CD4-positive, alpha-beta T cell (primary cell): ENCODE results near the gene TAL1. TPM values are rescaled to one million over a fixed set of nuclear protein-coding genes. Genes with fewer than 3 reads are reported as not detected.

Experiments used
- ATAC-seq: fragments of 200-7000 bp; cut with Tn5 transposase; one replicate; pipeline ENCODE4 v1.10.0; 2022; ENCODE audit warnings: mild to moderate bottlenecking; ENCODE audit not compliant: poor library complexity
- CTCF ChIA-PET: fragments of 350-600 bp; sonication (Branson Sonifier 250); formaldehyde crosslinking; loops from one replicate; lab custom pipeline; 2021; ENCODE audit warnings: antibody characterized with exemption, inconsistent platforms; lab: Charles Lee
- POLR2A ChIA-PET: fragments of 350-600 bp; sonication (Branson Sonifier 250); formaldehyde crosslinking; loops from one replicate; lab custom pipeline; 2021; ENCODE audit warnings: antibody characterized with exemption, inconsistent platforms; lab: Charles Lee
- DNase-seq, 14 experiments: peaks; one replicate each; pipeline ENCODE4 v3.0.0-alpha.2; 2013 to 2020; ENCODE audit warnings: mixed read lengths in 2 of 14
- H3K27ac ChIP-seq, 2 donors: one replicate each; pipeline versions ENCODE4 v1.5.1 to v1.7.0; 2013; ENCODE audit warnings: low read length in 2 of 2, low read depth in 1 of 2, mild to moderate bottlenecking in 1 of 2
- H3K27me3 ChIP-seq, 2 experiments: 1 replicate in 1 of 2; 2 replicates in 1 of 2; pipeline versions ENCODE4 v1.6.1 to v1.7.0; 2013; ENCODE audit warnings: low read length in 2 of 2, control low read depth in 1 of 2, mild to moderate bottlenecking in 1 of 2, moderate library complexity in 1 of 2; ENCODE audit not compliant: insufficient read depth in 2 of 2, control insufficient read depth in 1 of 2
- H3K36me3 ChIP-seq: one replicate; pipeline ENCODE4 v1.6.1; 2013; ENCODE audit warnings: low read length, control low read depth; ENCODE audit not compliant: insufficient read depth
- H3K4me1 ChIP-seq: one replicate; pipeline ENCODE4 v1.6.1; 2013; ENCODE audit warnings: low read length, control low read depth; ENCODE audit not compliant: insufficient read depth
- H3K4me3 ChIP-seq: one replicate; pipeline ENCODE4 v1.5.1; 2013; ENCODE audit warnings: mild to moderate bottlenecking, low read length, moderate library complexity
- H3K9me3 ChIP-seq, 2 experiments: 1 replicate in 1 of 2; 2 replicates in 1 of 2; pipeline versions ENCODE4 v1.6.1 to v1.7.0; 2013; ENCODE audit warnings: low read length in 2 of 2, mild to moderate bottlenecking in 2 of 2, control low read depth in 1 of 2, moderate library complexity in 1 of 2; ENCODE audit not compliant: control insufficient read depth in 1 of 2, insufficient read depth in 1 of 2
- H3K27ac Mint-ChIP-seq: one replicate; pipeline ENCODE4 v1.8.0; 2020; ENCODE audit warnings: mixed read lengths
- H3K27me3 Mint-ChIP-seq: one replicate; pipeline ENCODE4 v1.8.0; 2021; ENCODE audit warnings: mixed read lengths
- H3K36me3 Mint-ChIP-seq: one replicate; pipeline ENCODE4 v1.8.0; 2021; ENCODE audit warnings: low read depth, mixed read lengths
- H3K4me1 Mint-ChIP-seq: one replicate; pipeline ENCODE4 v1.8.0; 2021; ENCODE audit warnings: low read depth, mixed read lengths
- H3K4me3 Mint-ChIP-seq: one replicate; pipeline ENCODE4 v1.8.0; 2020; ENCODE audit warnings: mild to moderate bottlenecking, mixed read lengths
- H3K9me3 Mint-ChIP-seq: one replicate; pipeline ENCODE4 v1.8.0; 2020; ENCODE audit warnings: mixed read lengths
- CTCF ChIP-seq: fragments of 200-600 bp; IDR thresholded peaks from one replicate; pipeline ENCODE4 v1.8.0; 2022; ENCODE audit warnings: antibody characterized with exemption, mild to moderate bottlenecking
- intact Hi-C, 2 experiments: fragments of 100-400 bp; cut with DNase I in 1 of 2; cut with micrococcal nuclease in 1 of 2; formaldehyde crosslinking; loops; one replicate each; pipeline versions ENCODE4 v1.15.1 to v1.9.0; 2023 to 2025; cut with DNase I, micrococcal nuclease
- total RNA-seq, 174 experiments: library from RNA in 2 of 174; stranded (reverse) in 2 of 174; gene quantifications; one replicate each; pipeline ENCODE4 v1.2.3 and lab custom pipeline; 2021 to 2026

Gene TAL1
- total RNA-seq, 2 experiments from 2014 or later = not detected

GRCh38 chr1:47174656-47175020, 57.4 kb downstream of the TAL1 start:
- H3K9me3 ChIP-seq = peaks cover 4 to 8% of the 10 kb centered on the region in 2 experiments
- Mint-ChIP-seq H3K4me1 (peaks cover 13% of the 10 kb centered on the region), H3K27ac (no peak overlapping the region), H3K4me3 (no peak overlapping the region), H3K27me3 (peaks cover 50% of the 10 kb centered on the region), H3K9me3 (no peaks in the 10 kb centered on the region), H3K36me3 (no peaks in the 10 kb centered on the region)
- H3K4me1 ChIP-seq = peaks cover 7% of the 10 kb centered on the region
- ChIA-PET CTCF (interaction anchor here (1.1 kb wide), 1 partner anchor 11 kb away, joined by 3 read pairs; no protein-coding TSS in a partner anchor), POLR2A (no interaction called here)
- TF ChIP-seq CTCF = no peak
- no peak overlapping the region for H3K4me3 ChIP-seq
- no peak for DNase-seq
- no peak overlapping the region for H3K27ac ChIP-seq
- H3K36me3 ChIP-seq = no peaks in the 10 kb centered on the region
- peaks cover 0 to 5% of the 10 kb centered on the region in 2 experiments for H3K27me3 ChIP-seq
- intact Hi-C loops = loop anchor here in 1 of 2 experiments (5.0 kb wide), 1 partner anchor 538 kb away; no protein-coding TSS in a partner anchor
- ATAC-seq = no peak

GRCh38 chr1:47172782-47173181, 59.2 kb downstream of the TAL1 start:
- Histone ChIP-seq H3K27me3 (peaks cover 0 to 5% of the 10 kb centered on the region in 2 experiments), H3K4me3 (no peak overlapping the region), H3K4me1 (no peaks in the 10 kb centered on the region), H3K36me3 (no peaks in the 10 kb centered on the region), H3K9me3 (peaks cover 4 to 8% of the 10 kb centered on the region in 2 experiments), H3K27ac (no peak overlapping the region)
- no peak for DNase-seq
- Mint-ChIP-seq H3K4me3 (no peak overlapping the region), H3K4me1 (peaks cover 6% of the 10 kb centered on the region), H3K36me3 (no peaks in the 10 kb centered on the region), H3K9me3 (no peaks in the 10 kb centered on the region), H3K27ac (no peak overlapping the region), H3K27me3 (peaks cover 50% of the 10 kb centered on the region)
- intact Hi-C loops = no loop called here
- no peak for ATAC-seq
- ChIA-PET POLR2A (no interaction called here), CTCF (no interaction called here)
- no peak for TF ChIP-seq CTCF

Other genes with a start within 250 kb of the TAL1 start
- gene CYP4X1, start 208.6 kb downstream of the TAL1 start, total RNA-seq = not detected
- not detected for gene CYP4Z1, start 165.0 kb downstream of the TAL1 start, total RNA-seq
- not detected for gene CYP4A22, start 94.8 kb downstream of the TAL1 start, total RNA-seq
- gene PDZK1IP1, start 42.2 kb downstream of the TAL1 start, total RNA-seq = not detected
- 1 to 10 TPM; 1.7 to 2.1 TPM for gene STIL, start 81.9 kb upstream of the TAL1 start, total RNA-seq
- gene CMPK1, start 101.6 kb upstream of the TAL1 start, total RNA-seq = 100 to 1,000 TPM; 112 TPM
- gene FOXE3, start 184.1 kb upstream of the TAL1 start, total RNA-seq = not detected
- under 1 TPM; 0.22 to 0.34 TPM for gene FOXD2, start 205.8 kb upstream of the TAL1 start, total RNA-seq